ENCODE results near the gene RALGAPA1. TPM values are rescaled to one million over a fixed set of nuclear protein-coding genes. Genes with fewer than 3 reads are reported as not detected.
"Not testable (repeated sequence)": the region's sequence is repeated elsewhere in the genome, so short reads cannot be mapped to it uniquely, and the experiment has no call there.

Gene RALGAPA1
- total and polyA plus RNA-seq, 9 donors = 18.0 to 99.5 (median 79.3) TPM

DNA sequence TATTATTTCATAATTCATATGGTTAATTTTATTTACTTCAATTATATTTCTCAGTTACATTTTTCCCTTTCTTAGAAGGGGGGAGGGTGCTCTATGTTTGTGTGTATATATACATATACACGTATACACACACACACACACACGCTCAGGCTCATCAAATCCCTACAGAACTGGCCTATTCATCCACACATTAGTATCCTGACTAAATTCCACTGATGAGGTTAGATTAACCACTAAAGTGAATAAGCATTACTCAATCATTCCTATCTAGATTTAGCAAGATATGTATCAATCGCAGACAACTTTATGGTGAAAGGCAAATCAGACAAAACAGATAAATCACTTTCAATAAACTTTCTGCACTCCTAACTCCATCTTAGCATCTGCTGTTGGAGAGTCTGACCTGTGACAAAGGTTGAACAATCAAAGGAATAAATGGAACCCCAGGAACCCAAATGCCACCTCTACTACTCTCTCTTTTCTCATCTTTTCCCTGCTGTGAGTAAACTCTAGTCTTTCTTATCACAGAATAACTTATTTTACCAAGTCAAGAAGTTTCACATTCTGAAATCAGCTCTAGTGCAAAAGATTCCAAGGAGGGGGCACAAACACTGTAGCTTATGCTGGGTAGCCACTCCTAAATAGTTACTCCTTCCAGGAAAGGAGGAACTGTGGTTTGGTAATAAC lies 67.6 kb downstream of the RALGAPA1 start:
- Histone ChIP-seq H3K36me3 (no peaks in the 10 kb centered on the region), H3K27ac (no peak overlapping the region), H3K4me3 (no peak overlapping the region), H3K9me3 (no peaks in the 10 kb centered on the region), H3K4me1 (ENCODE audit: insufficient read depth) (no peaks in the 10 kb centered on the region), H3K27me3 (no peaks in the 10 kb centered on the region)
- DNase-seq = no peak
- TF ChIP-seq POLR2A (IDR thresholded peaks at IDR 0.05) (no peak), EP300 (IDR thresholded peaks at IDR 0.05) (no peak)
- TF ChIP-seq, protein P1, sequence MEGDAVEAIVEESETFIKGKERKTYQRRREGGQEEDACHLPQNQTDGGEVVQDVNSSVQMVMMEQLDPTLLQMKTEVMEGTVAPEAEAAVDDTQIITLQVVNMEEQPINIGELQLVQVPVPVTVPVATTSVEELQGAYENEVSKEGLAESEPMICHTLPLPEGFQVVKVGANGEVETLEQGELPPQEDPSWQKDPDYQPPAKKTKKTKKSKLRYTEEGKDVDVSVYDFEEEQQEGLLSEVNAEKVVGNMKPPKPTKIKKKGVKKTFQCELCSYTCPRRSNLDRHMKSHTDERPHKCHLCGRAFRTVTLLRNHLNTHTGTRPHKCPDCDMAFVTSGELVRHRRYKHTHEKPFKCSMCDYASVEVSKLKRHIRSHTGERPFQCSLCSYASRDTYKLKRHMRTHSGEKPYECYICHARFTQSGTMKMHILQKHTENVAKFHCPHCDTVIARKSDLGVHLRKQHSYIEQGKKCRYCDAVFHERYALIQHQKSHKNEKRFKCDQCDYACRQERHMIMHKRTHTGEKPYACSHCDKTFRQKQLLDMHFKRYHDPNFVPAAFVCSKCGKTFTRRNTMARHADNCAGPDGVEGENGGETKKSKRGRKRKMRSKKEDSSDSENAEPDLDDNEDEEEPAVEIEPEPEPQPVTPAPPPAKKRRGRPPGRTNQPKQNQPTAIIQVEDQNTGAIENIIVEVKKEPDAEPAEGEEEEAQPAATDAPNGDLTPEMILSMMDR (IDR thresholded peaks at IDR 0.05) = no peak
- WGBS, 3 donors = 98% methylated on average over 3 of the region's 3 CpGs
- intact Hi-C loops (cut with DNase I) = no loop called here

DNA sequence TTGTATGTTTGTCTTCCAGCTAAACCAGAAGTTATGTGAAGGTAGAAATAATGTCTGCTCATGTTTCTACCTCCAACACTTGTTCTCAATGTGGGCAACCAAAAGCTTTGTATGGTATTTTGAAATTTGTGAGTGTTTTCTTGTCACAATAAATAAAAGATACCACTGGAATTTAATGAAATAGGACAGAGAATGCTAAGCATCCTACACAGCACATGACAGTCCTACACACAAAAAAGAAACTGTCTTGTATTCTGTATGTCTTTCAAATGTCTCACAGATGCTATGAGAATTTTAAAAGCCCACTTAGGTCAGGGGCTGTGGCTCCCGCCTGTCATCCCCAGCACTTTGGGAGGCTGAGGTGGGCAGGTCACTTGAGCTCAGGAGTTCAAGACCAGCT lies 68.9 kb downstream of the RALGAPA1 start:
- Histone ChIP-seq H3K9me3 (no peaks in the 10 kb centered on the region), H3K36me3 (no peaks in the 10 kb centered on the region), H3K27ac (no peak overlapping the region), H3K4me3 (no peak overlapping the region), H3K27me3 (no peaks in the 10 kb centered on the region), H3K4me1 (ENCODE audit: insufficient read depth) (no peaks in the 10 kb centered on the region)
- 89 to 100% (median 94%) methylated on average over 1 of the region's 1 CpG for WGBS, 3 donors
- TF ChIP-seq POLR2A (IDR thresholded peaks at IDR 0.05) = no peak
- no peak for TF ChIP-seq EP300 (IDR thresholded peaks at IDR 0.05)
- TF ChIP-seq, protein P1 (IDR thresholded peaks at IDR 0.05) = no peak
- DNase-seq = no peak
- intact Hi-C loops (cut with DNase I) = no loop called here

DNA sequence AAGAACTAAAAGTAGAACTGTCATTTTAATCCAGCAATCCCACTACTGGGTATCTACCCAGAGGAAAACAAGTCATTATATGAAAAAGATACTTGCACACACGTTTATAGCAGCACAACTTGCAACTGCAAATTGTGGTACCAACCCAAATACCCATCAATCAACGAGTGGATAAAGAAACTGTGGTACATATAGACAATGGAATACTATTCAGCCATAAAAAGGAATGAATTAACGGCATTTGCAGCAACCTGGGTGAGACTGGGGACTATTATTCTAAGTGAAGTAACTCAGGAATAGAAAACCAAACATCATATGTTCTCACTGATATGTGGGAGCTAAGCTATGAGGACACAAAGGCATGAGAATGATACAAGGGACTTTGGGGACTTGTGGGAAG lies 73.9 kb downstream of the RALGAPA1 start:
- H3K27ac ChIP-seq; H3K4me1 ChIP-seq (ENCODE audit: insufficient read depth); H3K9me3 ChIP-seq; DNase-seq; H3K36me3 ChIP-seq; H3K27me3 ChIP-seq; H3K4me3 ChIP-seq; intact Hi-C loops (cut with DNase I): not testable (repeated sequence)
- WGBS, 3 donors = 93% methylated on average over 3 of the region's 3 CpGs

DNA sequence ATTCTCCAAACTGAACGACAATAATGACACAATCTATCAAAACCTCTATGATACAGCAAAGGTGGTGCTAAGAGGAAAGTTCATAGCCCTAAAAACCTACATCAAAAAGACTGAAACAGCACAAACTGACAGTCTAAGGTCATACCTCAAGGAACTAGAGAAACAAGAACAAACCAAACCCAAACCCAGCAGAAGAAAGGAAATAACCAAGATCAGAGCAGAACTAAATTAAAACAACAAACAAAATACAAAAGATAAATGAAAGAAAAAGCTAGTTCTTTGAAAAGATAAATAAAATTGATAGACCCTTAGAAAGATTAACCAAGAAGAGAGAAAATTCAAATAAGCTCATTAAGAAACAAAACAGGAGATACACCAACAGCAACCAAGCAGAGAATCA lies 75.6 kb downstream of the RALGAPA1 start:
- H3K4me3 ChIP-seq; H3K4me1 ChIP-seq (ENCODE audit: insufficient read depth); intact Hi-C loops (cut with DNase I); H3K27ac ChIP-seq; H3K27me3 ChIP-seq; H3K9me3 ChIP-seq; H3K36me3 ChIP-seq; DNase-seq: not testable (repeated sequence)
- 94 to 100% (median 97%) methylated on average over 1 of the region's 1 CpG for WGBS, 3 donors

DNA sequence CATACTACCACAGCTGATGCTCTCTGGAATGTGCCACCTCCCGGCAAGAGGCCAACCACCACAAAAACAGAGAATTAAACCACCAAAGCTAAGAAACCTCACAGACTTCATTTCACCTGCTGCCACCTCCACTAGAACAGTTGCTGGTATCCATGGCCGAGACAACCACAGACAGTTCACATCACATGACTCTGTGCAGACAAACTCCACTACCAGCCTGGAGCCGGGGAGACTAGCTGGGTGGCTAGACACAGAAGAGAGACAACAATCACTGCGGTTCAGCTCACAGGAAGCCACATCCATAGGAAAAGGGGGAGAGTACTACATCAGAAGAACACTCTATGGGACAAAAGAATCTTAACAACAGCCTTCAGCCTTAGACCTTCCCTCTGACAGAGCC lies 78.2 kb downstream of the RALGAPA1 start:
- Histone ChIP-seq H3K27me3 (no peaks in the 10 kb centered on the region), H3K27ac (no peak overlapping the region), H3K36me3 (no peaks in the 10 kb centered on the region), H3K4me3 (no peak overlapping the region), H3K9me3 (no peaks in the 10 kb centered on the region), H3K4me1 (ENCODE audit: insufficient read depth) (no peaks in the 10 kb centered on the region)
- no peak for DNase-seq
- WGBS, 3 donors = 93 to 99% (median 96%) methylated on average over 4 of the region's 4 CpGs
- TF ChIP-seq EP300 (IDR thresholded peaks at IDR 0.05) (no peak), POLR2A (IDR thresholded peaks at IDR 0.05) (no peak)
- TF ChIP-seq, protein P1 (IDR thresholded peaks at IDR 0.05) = no peak
- intact Hi-C loops (cut with DNase I) = no loop called here
